ENCODE data around the gene CDK5RAP1.
"Not testable (repeated sequence)": the region's sequence is repeated elsewhere in the genome, so short reads cannot be mapped to it uniquely, and the experiment has no call there.

CDK5RAP1 gene

DNA sequence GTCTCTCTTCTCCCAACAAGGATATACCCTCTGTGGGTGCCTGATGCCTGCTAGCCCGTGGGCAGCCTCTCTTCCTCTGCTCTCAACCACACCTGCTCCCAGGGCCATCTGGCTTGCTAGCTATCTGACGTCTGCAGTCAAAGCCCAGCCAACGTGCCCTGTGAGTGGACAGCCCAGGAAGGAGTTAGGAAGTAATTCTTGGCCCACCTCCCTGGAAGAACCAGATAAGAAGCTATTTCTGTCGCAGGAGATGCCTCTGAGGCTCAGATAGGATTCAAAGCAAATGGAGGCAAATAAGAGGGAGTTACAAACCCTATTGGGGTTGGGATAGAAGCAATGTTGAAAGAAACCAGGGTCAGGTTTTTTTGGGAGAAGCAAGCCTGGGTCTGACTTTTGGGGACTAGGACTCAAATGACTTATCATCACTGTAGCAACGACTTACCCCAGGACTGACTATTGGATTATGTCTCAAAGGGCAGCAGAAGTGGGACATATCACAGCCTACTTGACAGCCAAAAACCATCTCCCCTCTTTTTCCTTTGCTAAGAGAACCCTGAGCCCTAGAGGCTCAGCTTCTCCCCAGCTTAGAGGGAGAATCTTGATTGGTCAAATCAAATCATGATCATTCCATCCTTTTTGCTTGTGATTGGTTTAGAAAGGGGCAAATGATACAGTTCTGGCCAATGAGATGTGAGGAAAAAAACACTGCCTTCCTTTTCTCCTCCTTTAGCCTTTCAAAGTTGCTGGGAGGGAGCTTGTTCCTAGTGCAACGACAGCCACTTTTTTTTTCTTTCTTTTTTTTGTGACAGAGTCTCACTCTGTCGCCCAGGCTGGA lies 18.0 kb upstream of the CDK5RAP1 start:
- no peak for DNase-seq

DNA sequence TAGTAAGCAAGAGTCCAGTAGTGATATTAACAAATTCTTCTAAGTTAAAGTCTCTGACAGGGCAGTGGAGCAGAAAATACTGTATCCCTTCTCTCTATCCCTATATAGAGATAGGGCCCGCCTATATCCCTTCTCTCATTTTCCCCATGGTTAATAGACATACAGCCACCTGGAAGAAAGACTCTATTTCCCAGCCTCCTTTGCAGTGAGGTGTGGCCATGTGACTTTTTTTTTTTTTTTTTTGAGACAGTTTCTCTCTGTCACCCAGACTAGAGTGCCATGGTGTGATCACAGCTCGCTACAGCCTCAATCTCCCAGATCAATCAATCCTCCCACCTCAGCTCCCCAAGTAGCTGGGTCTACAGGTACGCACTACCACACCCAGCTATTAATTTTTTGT lies 16.7 kb upstream of the CDK5RAP1 start:
- no peak for DNase-seq

DNA sequence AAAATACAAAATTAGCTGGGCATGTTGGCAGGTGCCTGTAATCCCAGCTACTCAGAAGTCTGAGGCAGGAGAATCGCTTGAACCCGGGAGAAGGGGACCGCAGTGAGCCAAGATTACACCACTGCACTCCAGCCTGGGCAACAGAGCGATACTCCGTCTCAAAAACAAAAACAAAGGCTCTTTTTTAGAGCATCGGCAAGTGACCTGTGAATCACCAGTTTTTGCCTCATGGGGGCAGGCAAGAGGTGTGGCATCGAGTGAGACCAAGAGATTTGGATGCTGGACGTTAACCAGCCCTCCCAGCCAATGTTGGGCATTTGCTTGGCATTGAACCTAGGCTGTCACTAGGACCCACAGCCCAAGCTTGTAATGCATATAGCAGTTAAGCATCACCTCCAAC lies 14.6 kb upstream of the CDK5RAP1 start:
- no peak for DNase-seq

DNA sequence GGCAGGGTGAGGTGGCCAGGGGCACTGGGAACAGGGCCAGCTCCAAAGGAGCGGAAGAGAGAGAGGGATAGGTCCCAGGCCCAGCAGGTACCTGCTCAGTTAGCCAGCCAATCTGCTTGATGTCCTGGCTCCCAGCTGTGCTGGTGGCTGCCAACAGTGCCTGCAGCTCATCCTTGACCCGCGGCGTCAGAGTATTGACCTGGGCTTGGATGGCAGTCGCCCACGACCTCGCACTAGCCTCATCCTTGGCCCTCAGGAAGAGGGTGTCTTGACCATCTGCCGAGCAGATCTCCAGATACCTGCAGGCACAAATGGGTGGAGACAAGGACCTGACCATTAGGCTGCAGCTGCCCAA lies 11.1 kb upstream of the CDK5RAP1 start:
- no peak for DNase-seq

- no peak for DNase-seq
Observed at GRCh38 chr20:33411711-33412483, 10.6 kb upstream of the CDK5RAP1 start.

GRCh38 chr20:33411242-33411641 lies 9.9 kb upstream of the CDK5RAP1 start:
- no peak for DNase-seq

- DNase-seq, result no peak
Observed at GRCh38 chr20:33410081-33410742, 8.9 kb upstream of the CDK5RAP1 start.

- DNase-seq, result no peak
Observed at GRCh38 chr20:33408716-33409654, 7.7 kb upstream of the CDK5RAP1 start.

DNA sequence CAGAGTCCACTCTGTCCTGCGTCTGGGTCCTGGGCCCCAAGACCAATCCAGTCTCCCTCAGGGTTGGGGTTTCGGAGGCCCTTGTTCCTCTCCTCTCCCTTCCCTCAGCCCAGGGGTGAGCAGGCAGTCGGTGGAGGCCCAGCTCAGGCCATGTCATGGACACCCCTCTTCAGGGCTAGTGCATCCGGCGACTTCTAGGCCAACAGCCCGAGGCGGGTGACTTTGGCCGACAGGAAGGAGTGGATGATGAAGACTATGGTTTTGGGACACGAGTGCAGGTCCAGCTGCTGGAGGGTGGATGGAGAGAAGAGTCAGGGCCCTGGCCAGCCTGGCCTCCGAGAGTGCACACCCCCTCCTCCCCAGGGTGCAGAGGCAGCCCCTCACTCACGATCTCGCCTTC lies 7.0 kb upstream of the CDK5RAP1 start:
- DNase-seq, result no peak

GRCh38 chr20:33407796-33408195 lies 6.5 kb upstream of the CDK5RAP1 start:
- DNase-seq, result no peak

DNA sequence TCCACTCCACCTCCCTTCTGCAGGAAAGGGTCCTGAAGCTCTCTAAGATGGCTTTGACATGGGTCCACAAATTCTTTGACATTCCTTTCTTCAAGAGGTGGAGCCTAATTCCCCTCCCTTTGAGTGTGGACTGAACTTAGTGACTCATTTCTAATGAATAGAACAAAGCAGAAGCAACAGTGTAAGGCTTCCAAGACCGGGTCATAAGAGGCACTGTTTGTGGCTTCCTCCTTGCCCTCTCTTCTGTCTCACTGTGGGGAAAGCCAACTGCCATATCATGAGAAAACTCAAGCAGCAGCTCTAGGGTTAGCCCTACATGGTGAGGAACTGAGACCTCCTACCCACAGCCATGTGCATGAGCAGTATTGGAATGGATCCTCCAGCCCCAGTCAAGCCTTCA lies 5.9 kb upstream of the CDK5RAP1 start:
- no peak for DNase-seq

GRCh38 chr20:33404281-33404680 lies 3.0 kb upstream of the CDK5RAP1 start:
- no peak for DNase-seq

GRCh38 chr20:33401921-33402369 lies 626 bp upstream of the CDK5RAP1 start:
- DNase-seq, result no peak

GRCh38 chr20:33400812-33401183 lies 521 bp downstream of the CDK5RAP1 start:
- DNase-seq, result no peak

DNA sequence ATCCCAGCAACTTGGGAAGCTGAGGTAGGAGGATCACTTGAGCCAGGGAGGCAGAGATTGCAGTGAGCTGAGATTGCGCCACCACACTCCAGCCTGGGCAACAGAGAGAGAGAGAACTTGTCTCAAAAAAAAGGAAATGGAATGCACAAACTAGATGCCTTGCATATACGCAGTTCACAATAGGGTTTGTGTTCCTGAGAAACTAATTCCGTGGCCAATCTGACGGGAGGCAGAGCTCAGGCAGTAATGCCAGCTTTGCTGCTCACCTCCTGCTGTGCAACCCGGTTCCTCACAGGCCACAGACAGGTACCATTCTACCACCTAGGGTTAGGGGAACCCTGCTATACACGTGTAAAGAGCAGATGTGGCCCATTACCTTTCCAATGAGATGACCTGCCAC lies 1.4 kb downstream of the CDK5RAP1 start:
- no peak for DNase-seq

DNA sequence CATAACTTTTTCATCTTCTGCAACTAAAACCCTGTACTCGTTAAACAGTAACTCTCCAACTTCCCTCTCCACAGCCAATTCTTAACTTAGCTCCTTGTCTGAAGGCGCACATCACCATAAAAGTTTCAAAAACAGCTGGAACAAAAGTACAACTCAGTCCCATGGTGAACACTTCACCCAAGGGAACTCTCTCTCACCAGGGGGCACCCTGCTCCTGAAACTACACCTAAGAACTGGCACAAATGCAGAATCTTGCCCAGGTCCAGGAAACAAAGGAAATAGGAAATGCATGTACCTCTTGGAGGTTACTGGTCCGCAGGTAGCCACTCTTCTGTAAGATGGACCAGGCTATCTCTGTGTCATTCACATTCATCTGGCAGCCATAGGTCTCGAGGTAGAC lies 6.6 kb downstream of the CDK5RAP1 start:
- no peak for DNase-seq

GRCh38 chr20:33393609-33394008 lies 7.7 kb downstream of the CDK5RAP1 start:
- no peak for DNase-seq

DNA sequence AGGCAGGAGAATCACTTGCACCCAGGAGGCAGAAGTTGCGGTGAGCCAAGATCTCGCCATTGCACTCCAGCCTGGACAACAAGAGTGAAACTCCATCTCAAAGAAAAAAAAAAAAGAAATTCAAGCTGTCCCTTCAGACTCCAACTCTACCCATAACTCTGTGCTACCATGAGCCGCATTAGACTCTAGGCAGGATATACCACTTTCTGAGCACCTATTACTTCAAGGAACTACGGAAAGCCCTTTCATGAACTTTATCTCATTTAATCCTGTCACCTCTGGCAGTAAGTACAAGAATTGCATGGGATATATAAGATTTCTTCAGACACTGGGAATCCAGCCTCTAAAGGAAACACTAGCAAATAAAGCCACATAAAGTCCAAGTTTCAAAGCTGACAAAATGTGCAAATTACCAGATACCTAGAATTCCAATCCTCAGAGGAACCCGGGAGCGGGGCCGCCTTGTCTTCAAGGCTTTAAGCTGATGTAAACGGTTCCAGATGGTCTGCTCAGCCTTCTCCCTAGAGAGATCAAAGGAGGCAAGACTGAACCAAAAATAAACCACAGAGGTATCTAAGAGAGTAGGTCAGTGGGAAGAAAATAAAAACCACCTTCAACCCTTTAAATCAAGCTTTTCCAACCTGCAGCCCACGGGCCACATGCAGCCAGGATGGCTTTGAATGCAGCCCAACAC lies 9.4 kb downstream of the CDK5RAP1 start:
- DNase-seq, result no peak

- DNase-seq, result not testable (repeated sequence)
Observed at GRCh38 chr20:33389326-33389725, 12.0 kb downstream of the CDK5RAP1 start.

DNA sequence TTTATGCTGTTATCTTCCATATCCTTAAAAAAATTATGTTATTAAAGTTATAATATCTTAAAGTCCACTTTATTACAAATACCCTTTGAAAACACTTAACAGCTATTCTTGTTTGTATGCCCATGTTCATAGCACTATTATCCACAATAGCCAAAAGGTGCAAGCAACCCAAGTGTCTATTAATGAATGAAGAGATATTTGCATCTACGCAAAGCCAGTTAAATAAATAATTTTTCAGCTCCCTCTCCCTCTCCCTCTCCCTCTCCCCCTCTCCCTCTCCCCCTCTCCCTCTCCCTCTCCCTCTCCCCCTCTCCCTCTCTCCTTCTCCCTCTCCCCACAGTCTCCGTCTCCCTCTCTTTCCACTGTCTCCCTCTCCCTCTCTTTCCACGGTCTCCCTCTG lies 13.1 kb downstream of the CDK5RAP1 start:
- DNase-seq, result no peak

DNA sequence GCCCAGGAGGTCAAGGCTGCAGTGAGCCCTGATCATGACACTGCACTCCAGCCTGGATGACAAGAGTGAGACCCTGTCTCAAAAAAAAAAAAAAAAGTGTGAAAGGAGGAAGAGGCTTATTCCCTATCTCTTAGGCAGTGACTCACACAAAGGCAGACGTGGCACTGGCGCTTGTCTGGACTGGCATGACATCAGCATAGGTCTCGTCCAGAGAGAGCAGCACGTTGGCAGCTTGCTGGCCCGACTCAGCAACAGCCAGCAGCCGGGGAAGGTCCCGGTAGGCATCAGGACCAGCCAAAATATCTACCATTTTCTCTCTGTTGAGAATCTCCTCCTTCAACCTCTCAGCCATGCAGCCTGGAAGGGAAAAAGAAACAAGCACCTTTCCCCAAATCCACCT lies 14.1 kb downstream of the CDK5RAP1 start:
- no peak for DNase-seq

DNA sequence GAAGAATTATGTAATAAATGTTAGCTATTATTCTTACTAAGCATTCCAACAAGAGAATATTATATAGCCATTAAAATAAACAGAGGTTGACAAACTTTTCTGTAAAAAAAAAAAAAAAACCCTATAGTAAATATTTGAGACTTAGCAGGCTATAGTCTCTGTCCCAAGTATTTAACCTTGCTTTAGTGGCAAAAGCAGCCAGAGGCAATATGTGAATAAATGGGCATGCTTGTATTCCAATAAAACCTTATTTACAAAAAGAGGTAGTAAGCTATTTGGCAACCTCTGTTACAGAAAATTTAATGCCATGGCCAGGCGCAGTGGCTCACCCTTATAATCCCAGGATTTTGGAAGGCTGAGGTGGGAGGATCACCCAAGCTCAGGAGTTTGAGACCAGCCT lies 14.6 kb downstream of the CDK5RAP1 start:
- DNase-seq, result no peak
